Fibroblast of pulmonary artery (primary cell): ENCODE data around the gene ADAMTS2.

Experiments used
- DNase-seq: peaks from one replicate; pipeline ENCODE4 v3.0.0-alpha.2; 2010; ENCODE audit warnings: low read depth
- H3K4me3 ChIP-seq: replicated peaks from 2 replicates; pipeline ENCODE4 v1.5.1; 2011; ENCODE audit warnings: low read depth, mild to moderate bottlenecking, control low read depth, low read length, moderate library complexity
- TF ChIP-seq, protein P1 (sequence below): IDR thresholded peaks from 2 replicates; pipeline ENCODE4 v1.5.1; 2011; ENCODE audit warnings: mild to moderate bottlenecking, control low read depth, low read length, inconsistent platforms; ENCODE audit errors: missing control alignments

The ADAMTS2 gene

DNA sequence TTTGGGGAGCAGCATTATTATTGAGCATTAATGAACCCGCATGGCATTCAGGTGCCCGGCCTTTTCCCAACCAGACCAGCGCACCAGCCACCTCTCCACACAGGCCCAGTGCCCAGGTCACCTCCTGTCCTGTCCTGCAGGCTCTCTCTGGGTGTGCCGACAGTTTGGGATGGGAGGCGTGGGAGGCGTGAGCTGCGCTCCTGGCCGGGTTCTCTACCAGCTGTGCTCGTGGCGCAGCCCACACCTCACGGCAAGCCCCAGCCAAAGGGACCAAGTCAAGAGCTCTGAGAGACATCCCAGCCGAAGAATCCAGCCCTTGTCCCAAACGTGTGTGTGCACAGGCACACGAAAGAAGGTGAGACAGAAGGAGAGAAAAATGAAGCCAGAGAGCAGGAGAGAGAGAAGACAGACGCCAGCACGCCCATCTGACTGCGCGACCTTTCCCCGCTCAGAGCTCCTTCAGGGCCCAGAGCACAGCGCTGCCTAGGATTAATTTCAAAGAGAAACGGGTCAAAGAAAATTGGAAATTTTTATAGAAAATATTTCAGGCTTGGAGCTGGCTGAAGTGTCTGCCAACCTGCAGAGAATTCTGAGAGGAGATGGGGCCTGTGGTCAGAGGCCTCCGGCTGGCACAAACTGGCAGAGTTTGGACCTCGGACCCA is 81.7 kb downstream of the ADAMTS2 start:
- TF ChIP-seq, protein P1, sequence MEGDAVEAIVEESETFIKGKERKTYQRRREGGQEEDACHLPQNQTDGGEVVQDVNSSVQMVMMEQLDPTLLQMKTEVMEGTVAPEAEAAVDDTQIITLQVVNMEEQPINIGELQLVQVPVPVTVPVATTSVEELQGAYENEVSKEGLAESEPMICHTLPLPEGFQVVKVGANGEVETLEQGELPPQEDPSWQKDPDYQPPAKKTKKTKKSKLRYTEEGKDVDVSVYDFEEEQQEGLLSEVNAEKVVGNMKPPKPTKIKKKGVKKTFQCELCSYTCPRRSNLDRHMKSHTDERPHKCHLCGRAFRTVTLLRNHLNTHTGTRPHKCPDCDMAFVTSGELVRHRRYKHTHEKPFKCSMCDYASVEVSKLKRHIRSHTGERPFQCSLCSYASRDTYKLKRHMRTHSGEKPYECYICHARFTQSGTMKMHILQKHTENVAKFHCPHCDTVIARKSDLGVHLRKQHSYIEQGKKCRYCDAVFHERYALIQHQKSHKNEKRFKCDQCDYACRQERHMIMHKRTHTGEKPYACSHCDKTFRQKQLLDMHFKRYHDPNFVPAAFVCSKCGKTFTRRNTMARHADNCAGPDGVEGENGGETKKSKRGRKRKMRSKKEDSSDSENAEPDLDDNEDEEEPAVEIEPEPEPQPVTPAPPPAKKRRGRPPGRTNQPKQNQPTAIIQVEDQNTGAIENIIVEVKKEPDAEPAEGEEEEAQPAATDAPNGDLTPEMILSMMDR = no peak
- H3K4me3 ChIP-seq = no peak overlapping the region
- no peak for DNase-seq

DNA sequence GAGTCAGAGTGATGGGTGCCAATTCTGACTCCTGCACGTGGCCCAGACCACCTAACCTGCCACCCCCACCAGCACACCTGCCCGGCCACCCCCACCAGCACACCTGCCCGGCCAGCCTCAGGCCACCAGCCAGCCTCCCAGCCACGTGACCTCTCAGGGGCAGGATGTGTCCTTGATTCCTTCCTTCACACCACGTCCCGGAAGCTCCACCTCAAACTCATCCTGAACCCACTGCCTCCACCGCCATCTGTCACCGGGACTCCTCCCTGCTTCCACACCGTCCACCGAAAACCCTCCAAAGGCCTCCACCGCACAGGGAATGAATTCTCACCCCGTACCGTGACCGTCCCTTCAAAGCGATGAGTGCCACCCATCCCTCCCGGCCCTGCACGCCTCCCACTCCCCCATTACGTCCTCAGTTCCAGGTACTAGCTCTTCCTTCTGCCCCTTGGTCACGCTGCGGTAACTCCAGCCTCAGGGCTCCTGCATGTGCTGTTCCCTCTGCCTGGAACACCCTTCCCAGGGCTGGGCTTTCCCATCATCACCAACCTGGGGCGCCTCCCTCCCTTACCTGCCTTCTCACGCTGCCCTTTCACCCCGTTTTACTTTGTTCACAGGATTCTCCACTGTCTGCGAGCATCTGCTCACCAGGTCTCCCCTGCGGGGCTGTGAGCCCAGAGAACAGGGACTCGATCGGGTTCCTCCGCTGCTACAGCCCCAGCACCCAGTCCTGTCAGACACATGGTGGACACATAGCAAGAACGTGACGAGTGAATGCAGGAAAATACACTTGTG is 82.9 kb downstream of the ADAMTS2 start:
- no peak overlapping the region for H3K4me3 ChIP-seq
- TF ChIP-seq, protein P1 = no peak
- no peak for DNase-seq

DNA sequence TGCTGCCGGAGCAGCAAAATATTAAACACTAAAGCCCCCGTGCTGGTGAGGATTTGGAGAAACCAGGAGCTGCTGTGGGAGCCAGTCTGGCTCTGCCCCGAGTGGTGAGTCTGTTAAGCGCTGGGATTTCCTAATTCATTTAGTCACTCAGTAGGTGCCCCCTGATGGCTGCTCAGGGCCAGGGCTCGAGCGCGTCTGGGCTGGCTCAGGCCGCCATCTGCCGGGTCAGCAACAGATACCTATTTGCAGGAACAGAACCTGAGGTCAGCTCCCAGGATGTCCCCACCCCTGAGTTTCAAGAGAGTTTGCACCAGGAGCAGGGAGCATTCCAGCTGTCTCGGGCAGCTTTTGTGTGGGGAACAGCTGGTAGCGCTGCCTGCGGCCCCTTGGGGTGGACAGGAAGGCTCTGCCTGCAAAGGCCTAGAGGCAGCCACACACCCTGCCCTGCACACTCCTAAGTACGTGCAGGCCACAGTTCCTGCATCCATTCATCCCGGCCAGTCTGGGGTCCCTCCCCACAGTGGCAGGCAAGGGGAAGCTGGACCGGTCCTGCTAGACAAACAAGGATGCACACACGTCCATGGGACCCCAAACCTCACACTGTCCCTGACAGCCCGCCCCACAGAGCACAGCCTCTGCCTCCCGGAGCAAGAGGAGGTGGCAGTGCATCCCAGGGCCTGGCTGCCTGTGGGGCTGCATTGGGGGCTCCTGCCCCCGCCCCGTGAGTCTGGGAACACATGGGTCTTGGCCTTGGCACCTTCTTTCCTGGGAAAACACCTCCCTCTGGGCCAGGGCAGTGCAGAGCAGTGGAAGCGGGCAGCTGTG is 83.7 kb downstream of the ADAMTS2 start:
- TF ChIP-seq, protein P1 = peak; percentile 18
- no peak overlapping the region for H3K4me3 ChIP-seq
- DNase-seq = peak; percentile 33

DNA sequence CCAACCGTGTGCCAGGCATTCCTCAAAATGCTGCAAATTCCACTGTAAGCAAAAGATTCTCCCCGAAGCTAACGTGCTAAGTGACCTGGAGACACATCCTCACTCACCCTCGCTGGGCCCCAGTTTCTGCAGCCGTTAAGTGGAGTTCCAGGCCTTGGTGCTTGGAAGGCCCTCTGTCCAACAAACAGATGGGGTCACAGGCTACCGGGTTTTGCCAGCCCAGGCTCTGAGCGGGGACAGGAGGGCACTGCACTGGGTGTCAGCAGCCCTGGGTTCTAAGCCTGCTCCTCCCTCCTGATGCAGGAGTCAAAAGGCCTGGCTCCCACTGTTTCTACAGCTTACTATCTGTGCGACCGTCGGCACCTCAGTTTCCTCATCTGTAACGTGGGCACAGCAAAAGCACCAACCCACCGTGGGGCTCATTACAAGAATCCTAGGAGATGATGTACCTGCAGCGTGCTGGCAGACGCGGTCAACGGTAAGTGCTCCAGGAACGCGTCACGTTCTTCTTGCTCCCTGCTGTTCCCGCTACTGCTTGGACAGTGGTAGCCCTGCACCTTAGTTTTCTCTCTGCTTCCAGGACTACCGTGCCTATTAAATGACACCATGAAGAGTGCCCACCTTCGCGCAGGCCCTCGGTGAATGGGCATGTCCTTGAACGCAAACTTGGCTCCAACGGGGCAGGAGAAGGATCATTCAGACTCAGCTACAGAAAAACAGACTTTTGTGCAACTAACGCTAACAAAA is 84.8 kb downstream of the ADAMTS2 start:
- TF ChIP-seq, protein P1 = no peak
- H3K4me3 ChIP-seq = no peak overlapping the region
- no peak for DNase-seq

DNA sequence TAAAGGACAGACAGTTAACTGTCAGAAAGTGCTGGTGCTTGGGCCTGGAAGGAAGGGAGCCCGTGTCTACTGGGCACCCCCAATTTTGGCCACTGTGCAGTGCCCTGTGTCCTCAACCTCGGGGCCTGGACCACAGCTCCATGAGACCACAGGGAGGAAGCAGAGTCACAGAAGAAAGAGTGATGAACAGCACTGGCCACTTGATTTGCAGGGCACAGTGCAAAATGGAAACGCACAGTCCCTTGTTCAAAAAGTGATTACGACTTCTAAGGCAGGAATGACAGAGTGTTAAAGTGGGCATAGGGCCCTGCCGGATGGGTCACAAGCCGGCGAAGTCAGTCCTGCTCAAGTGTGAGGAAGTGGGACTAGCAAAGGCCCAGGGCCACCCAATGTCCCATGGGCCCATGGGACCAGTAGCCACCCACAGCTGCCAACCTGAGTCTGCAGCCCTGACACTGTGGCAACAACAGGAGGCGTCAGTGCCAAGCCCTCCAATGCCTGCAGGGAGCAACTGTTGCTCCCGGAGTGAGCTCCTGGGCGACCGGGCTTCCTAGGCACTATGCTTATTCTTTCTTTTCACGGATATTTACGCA is 85.4 kb downstream of the ADAMTS2 start:
- DNase-seq = no peak
- TF ChIP-seq, protein P1 = no peak
- H3K4me3 ChIP-seq = no peak overlapping the region
